Measurements from ENCODE around the gene MDK.

MDK gene

DNA sequence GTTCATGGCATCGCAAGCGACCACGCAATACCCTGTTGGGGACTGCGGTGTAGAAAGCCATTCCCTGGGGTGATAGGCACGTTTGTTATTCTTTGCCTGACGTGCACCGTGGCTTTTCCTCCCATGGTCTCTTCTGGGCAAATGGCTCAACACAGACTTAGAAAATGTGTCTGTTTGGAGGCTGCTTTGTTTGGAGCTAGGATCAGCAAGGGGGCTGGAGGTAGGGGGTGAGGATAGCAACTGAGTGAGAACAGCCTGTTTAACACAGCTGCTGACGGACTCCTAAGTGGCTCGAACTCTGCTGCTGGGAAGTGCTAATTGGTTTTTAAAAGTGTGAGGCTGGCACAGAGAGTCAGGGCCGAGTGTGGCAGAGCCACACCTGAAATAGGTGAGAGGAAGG lies 26.2 kb downstream of the MDK start:
- no peak for DNase-seq

DNA sequence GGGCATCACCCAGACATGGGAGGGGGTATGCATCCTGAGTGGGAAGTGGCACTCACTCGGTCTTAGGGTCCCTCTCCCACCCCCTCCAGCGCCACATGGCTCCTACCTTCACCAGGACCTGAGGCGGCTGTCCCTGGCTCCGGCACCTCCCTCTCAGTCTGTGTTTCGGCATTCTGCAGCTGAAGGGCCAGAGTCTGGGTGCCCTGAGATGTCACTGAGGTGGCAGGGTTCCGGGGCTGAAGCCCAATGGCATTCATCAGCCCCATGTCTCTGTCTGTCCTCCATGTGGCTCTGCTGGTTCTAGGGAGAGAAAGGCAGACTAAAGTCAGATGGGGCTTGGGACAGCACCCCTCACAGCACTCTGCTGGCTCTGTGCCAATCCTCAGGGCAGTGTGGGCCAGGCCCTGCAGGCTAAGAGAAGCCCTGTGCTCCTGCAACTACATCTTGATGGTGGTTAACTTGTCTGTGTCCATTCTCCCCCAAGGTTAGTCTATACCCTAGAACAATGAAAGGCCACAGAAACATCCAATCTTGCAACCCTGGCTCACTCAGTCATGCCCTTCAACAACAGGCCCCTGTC lies 27.0 kb downstream of the MDK start:
- DNase-seq = no peak

DNA sequence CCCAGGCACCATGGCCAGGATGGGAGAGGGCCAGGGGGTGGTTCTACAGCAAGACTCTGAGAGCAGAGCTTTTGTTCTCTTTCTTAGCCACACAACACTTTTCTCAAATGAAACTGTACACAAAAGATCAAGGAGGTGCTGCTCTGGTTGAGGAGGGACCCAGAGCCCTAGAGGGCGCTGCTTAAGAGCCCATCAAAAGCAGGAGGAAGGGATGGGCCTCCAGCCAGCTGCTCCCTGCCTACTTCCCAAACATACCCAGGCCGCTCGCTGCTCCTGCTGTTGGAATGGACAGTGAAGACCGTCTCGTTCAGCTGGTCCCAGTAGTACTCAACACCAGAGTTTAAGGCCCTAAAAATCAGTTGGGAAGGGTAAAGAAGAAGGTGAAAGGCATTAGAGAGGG lies 28.6 kb downstream of the MDK start:
- DNase-seq = no peak

DNA sequence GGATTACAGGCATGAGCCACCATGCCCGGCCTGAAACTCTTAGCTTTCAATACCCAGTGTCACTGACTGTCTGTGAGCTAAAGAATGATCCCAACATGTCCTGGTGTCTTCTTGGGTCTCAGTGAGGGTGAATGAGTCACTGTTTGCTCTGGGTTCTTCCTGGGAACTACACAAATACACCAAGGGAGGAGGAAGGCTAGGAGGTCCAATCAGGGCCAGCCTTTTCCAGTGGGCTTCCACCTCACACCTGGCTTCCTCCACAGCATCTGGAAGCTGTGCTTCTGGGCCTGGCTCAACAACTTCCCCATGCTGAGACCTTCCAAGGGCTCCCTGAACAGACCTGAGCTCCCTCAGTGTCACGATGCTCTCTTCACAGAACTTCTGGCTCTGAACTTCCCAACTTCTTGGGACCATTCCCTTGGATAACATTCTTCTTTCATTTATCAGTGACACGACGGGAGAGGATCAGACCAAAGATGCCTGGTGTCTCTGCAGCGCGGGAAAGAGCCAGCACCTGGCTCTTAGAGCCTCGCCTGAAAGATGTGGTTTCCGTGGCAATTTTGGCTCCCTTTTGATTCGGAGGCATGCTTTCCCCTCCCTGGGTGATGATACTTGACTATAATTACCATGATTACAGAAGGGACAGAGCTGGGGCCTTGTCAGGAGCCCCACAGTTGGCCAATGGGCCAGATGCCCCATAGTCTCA lies 32.4 kb downstream of the MDK start:
- DNase-seq = no peak

DNA sequence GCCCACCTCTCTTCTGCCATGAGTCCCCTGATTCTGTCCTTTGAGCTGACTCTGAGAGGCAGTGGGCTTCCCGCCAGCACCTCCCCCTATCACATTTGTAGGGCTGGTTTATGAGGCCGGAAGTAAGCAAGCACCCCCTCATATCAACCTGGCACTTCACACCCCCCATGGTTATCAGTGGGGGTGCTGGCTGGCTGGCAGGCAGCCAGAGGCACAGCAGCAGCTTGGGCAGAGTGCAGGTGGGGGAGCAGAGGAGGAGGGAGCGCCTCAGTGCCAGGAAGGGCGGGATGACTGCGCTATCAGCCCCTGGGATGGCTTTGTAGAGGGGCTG lies 33.0 kb downstream of the MDK start:
- no peak for DNase-seq

DNA sequence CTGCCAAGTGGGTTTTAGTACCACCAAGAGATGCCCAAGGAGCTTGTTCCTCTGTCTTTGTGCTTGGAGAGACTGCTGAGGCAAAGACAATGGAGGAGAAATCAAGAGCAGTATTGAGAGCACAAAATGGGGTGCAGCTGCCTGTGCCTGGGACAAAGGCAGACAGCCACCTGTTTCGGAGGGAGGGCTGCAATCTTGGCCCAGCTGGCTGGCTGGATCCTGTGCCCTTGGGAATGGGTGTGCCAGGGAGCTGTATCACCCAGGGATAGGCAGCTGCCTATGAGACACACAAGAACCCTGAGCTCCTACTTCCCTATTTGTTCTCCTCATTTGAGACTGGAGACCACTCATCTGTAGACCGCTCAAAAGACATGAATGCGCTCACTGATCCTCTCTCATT lies 33.4 kb downstream of the MDK start:
- DNase-seq = no peak

DNA sequence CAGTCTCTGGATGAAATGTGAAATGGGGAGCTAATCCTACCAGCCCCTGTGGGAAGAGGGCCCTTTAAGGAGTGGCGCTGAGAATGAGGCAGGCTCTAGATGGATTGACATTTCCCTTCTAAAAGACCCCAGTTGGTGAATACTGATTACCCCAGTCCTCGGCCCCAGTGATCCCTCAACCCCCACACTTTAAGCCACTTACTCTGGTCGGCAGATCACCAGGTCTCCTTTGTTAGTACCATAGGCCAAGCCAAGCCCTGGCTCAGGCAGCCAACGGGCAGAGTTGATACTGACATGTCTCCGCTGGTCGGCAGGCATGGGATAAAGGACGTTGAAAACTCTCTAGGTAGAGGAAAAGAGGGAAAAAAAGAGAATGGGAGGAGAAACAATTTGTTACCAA lies 36.2 kb downstream of the MDK start:
- DNase-seq = no peak

DNA sequence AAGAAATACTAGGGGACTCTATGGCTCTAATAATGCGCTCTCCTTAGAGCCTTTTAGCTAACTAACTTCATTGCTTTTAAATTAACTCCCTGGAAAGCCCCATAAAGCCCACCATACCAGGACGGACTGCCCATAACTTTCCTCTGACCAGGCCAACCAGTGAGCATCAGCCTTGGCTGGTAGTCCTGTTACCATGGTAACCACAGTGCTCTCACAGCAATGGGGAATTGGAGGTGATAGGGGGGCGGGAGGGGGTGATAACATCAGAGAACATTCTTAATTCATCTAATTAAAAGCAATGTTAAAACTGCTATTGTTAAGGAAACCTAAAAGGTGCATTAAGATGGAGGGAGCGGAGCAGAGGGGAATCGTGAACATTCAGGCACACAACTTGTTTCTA lies 37.3 kb downstream of the MDK start:
- no peak for DNase-seq

DNA sequence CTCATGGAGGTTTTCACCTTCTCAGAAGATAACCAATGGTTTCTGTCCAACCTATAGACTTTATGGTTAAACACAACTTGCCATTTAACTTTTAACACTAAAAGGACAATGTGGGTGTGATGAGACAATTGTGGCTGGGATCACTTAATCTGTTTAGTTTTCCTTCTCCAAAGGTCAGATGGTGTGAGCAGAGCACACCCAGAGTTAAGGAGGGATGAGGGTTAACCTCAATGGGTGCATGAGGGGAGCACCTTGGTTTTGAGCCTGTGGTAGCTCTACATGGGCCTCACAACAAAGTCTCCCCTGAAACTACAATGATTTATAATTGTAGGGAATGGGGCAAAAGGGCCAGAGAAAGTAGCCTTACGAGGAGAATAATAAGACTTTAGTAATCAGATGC lies 39.0 kb downstream of the MDK start:
- DNase-seq = no peak

DNA sequence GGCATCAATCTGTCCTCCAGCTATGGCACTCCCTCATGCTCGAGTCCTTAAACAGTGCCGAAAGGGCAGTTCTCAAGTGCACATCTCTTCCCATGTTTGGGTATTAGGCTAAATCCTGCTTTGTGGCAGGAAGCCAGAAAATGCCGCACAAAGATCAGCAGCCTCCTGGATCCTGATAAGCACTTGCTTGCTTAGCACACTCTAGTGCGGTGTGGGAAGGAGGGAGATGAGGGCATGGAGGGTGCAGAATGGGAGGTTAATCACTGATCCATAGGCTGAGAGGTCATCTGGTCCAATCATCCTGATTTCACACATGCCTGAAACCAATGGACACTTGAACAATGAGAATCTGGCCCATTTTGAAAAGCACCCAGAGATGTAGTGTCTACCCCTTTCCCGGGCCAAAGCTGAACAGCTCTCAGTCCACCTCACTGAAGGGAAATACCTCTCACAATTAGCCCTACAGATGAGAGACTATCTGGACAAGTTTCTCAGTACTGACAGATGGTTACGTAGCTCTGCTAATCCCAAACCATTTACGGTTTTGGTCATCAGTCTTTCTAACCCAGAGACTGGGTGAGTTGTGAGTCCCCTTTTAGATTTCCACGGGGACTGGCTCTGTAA lies 39.9 kb downstream of the MDK start:
- DNase-seq = no peak

DNA sequence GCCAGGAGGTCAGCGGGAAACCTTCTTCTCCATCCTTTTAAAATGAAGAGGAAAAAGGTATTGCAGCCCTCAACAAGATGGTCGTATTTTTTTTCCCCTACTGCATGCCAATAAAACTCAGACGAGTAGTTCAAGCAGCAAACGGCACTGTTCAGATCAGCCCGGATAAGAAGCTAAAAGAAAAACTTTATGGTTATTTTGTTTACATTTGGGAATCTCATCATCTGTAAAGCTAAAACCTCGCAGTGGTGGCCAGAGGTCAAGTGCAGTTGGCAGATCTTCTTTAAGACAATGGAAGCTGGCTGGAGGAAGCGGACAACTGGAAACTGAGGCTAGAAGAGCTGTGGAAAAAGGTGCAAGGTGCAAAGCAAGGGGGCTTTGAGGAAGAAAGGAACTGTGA lies 41.1 kb downstream of the MDK start:
- DNase-seq = no peak

DNA sequence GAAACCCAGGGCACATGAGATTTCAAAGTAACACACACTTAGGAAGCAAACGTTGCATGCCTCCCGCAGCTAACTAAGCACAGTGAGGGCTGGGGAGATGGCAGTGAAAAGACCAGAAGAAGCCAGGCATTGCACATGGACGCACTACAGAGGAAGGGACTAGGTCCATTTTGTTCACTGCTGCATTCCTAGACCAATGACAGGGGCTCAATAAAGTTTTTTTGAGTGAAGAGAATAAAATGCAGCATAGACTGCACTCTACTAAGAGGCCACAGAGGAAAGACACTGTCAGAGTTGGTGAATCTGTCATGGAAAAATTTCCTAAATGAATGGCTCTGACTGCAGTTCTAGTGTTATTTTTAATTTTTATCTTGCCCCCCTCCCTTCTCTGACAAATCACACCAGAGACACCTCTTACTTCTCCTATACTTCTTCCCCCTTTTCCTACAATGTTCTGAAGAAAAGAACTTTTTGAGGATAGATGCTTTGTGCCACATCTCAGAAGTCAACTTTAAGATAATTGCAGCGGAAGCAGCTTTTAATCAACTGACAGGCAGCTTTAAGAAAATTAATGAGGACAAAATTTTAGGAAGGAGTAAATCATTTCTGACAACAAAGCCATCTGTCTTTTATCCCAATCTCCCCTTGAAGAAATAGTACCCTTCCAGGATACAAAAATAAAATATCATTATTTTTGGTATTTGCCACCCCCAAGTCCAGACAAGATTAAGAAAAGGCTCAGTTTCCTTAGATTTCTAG lies 44.9 kb downstream of the MDK start:
- DNase-seq = no peak

DNA sequence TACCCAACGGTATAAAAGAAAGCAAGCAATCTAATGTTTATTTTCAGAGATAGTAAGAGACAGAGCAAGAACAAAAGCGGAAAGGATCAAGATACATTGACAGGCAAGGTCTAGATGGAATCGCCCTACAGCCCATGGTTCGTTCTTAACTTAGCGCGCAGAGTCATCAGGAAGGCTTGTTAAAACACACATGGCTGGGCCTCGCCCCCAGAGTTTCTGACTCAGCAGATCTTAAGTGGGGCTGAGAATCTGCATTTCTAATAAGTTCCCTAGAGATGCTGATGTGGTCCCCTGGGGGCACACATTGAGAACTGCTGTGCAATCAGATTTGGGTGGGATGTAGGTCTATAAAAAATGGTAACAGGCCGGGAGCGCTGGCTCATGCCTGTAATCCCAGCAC lies 45.9 kb downstream of the MDK start:
- no peak for DNase-seq

DNA sequence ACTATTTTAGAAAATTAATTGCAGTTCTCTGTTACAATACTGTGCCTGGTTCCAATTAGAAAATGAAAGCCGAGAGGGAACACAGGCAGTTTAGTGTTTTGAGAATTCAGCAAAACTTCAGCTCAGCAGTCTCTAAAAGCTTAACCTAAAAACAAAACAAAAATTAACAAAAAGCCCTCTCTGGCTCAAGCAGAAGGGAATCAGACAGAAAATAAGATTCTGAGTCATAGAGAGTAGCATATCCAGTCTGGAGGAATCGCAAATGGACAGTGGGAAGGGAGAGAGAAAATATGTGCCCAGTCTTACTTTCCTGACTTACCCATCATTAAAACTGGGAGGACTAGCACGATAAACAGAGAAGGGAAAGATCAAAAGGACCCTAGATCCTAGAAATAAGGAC lies 48.2 kb downstream of the MDK start:
- DNase-seq = no peak

DNA sequence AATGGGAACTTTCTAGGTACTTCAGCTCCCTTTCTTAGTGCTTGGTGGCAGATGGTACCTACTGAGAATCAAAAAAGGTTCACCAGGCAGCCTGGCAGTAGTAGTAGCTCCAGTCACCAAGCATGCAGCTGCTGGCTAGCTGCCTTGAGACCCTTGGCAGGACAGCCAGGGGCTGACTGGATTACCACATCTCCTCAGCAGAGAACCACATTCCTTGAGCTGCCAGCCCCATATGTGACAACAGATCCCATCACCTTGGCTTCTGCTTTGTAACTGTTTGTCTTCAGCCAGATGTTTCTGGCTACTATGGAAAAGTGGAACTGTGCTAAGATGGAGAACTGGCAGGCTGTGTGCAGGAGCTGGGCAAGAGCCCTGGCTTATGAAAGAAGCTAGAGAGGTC lies 49.7 kb downstream of the MDK start:
- DNase-seq = no peak
